Endothelial cell of umbilical vein (primary cell): Measurements from ENCODE around the gene DNAJC28. TPM values are rescaled to one million over a fixed set of nuclear protein-coding genes. Genes with fewer than 3 reads are reported as not detected.

Source experiments
- BruUV-seq: library from RNA; stranded (reverse); fragments of 400-500 nt; replicated peaks from 2 replicates; lab custom pipeline; 2021; lab: Mats Ljungman, UMichigan
- CTCF ChIA-PET: fragments of 300-600, 350-600 bp; sonication (Branson Sonifier 250); formaldehyde crosslinking; loops from one replicate; lab custom pipeline; 2021; ENCODE audit warnings: antibody characterized with exemption, inconsistent platforms; lab: Charles Lee
- POLR2A ChIA-PET: fragments of 300-600, 350-600 bp; sonication (Branson Sonifier 250); formaldehyde crosslinking; loops from one replicate; lab custom pipeline; 2021; ENCODE audit warnings: antibody characterized with exemption, inconsistent platforms; lab: Charles Lee
- DNase-seq: peaks from one replicate; pipeline ENCODE4 v3.0.0-alpha.2; 2011; ENCODE audit warnings: low read depth, low spot score
- FAIRE-seq: peaks from 2 replicates; lab custom pipeline; 2011; peaks lifted over from hg19 to GRCh38; lab: Jason Lieb, UNC
- H2AFZ ChIP-seq: 2 replicates; pipeline ENCODE4 v1.6.0; 2012; ENCODE audit warnings: low read depth, low read length, control low read depth, inconsistent platforms
- H3K27ac ChIP-seq: 2 replicates; pipeline ENCODE4 v1.5.1; 2011; ENCODE audit warnings: low read depth, mild to moderate bottlenecking, control low read depth, low read length, moderate library complexity; ENCODE audit not compliant: insufficient read depth
- H3K27me3 ChIP-seq, 2 experiments: 2 replicates each; pipeline versions ENCODE4 v1.6.0 to v1.6.1; 2011; ENCODE audit warnings: low read length in 2 of 2, mixed read lengths in 1 of 2; ENCODE audit not compliant: control insufficient read depth in 2 of 2, insufficient read depth in 2 of 2
- H3K36me3 ChIP-seq, 2 experiments: 2 replicates in 1 of 2; 3 replicates in 1 of 2; pipeline ENCODE4 v1.5.1; 2011; ENCODE audit warnings: low read length in 2 of 2, mild to moderate bottlenecking in 1 of 2, moderate library complexity in 1 of 2; ENCODE audit not compliant: control insufficient read depth in 2 of 2, insufficient read depth in 2 of 2; ENCODE audit errors: extremely low read depth in 1 of 2
- H3K4me1 ChIP-seq: 3 replicates; pipeline ENCODE4 v1.5.1; 2011; ENCODE audit warnings: mild to moderate bottlenecking, low read length; ENCODE audit not compliant: control insufficient read depth, insufficient read depth; ENCODE audit errors: extremely low read depth
- H3K4me2 ChIP-seq: 2 replicates; pipeline ENCODE4 v1.6.1; 2011; ENCODE audit warnings: low read length, control low read depth, mixed read lengths; ENCODE audit not compliant: insufficient read depth
- H3K4me3 ChIP-seq, 3 experiments: fragments of 200-600 bp in 1 of 3; sonication (generic), shearing (Covaris generic) in 1 of 3; replicated peaks in 1 of 3; 2 replicates each; pipeline ENCODE4 v1.5.1; 2011 to 2016; ENCODE audit warnings: control low read depth in 3 of 3, low read length in 3 of 3, mild to moderate bottlenecking in 2 of 3, inconsistent platforms in 1 of 3, low read depth in 1 of 3, moderate library complexity in 1 of 3; ENCODE audit not compliant: insufficient read depth in 1 of 3
- H3K79me2 ChIP-seq: 2 replicates; pipeline ENCODE4 v1.6.0; 2012; ENCODE audit warnings: low read length, inconsistent platforms; ENCODE audit not compliant: control insufficient read depth, insufficient read depth
- H3K9ac ChIP-seq: replicated peaks from 2 replicates; pipeline ENCODE3; 2011; ENCODE audit warnings: low read length, control low read depth; ENCODE audit not compliant: insufficient read depth; ENCODE audit errors: extremely low read depth
- H3K9me1 ChIP-seq: replicated peaks from 3 replicates; pipeline ENCODE4 v1.6.0; 2011; ENCODE audit warnings: mild to moderate bottlenecking, low read length; ENCODE audit not compliant: control insufficient read depth, insufficient read depth; ENCODE audit errors: extremely low read depth
- H3K9me3 ChIP-seq: replicated peaks from 2 replicates; pipeline ENCODE4 v1.5.1; 2012; ENCODE audit warnings: low read length, inconsistent platforms; ENCODE audit not compliant: control insufficient read depth, insufficient read depth
- H4K20me1 ChIP-seq: replicated peaks from 2 replicates; pipeline ENCODE3; 2011; ENCODE audit warnings: mild to moderate bottlenecking, low read length; ENCODE audit not compliant: control insufficient read depth, insufficient read depth; ENCODE audit errors: extremely low read depth
- CTCF ChIP-seq, 2 donors: IDR thresholded peaks; 1 replicate in 1 of 2; 2 replicates in 1 of 2; pipeline ENCODE4 v1.5.1; 2011; ENCODE audit warnings: low read length in 2 of 2, mild to moderate bottlenecking in 2 of 2, moderate library complexity in 2 of 2, control low read depth in 1 of 2, inconsistent platforms in 1 of 2, low read depth in 1 of 2; ENCODE audit not compliant: insufficient read depth in 1 of 2; ENCODE audit errors: extremely low read depth in 1 of 2
- EZH2 ChIP-seq: IDR thresholded peaks from 2 replicates; pipeline ENCODE4 v1.6.1; 2012; ENCODE audit warnings: borderline replicate concordance, low read depth, mild to moderate bottlenecking, moderate library complexity, low read length, inconsistent platforms; ENCODE audit not compliant: severe bottlenecking
- FOS ChIP-seq: IDR thresholded peaks from 2 replicates; pipeline ENCODE4 v1.6.1; 2011; ENCODE audit warnings: mild to moderate bottlenecking, low read length, moderate library complexity, borderline replicate concordance; ENCODE audit not compliant: insufficient read depth
- GATA2 ChIP-seq: IDR thresholded peaks from 2 replicates; pipeline ENCODE4 v1.7.0; 2011; ENCODE audit warnings: low read depth, mild to moderate bottlenecking, moderate library complexity, mixed read lengths, low read length; ENCODE audit not compliant: insufficient read length, insufficient read depth
- JUN ChIP-seq: IDR thresholded peaks from 2 replicates; pipeline ENCODE4 v1.6.1; 2011; ENCODE audit warnings: borderline replicate concordance, low read depth; ENCODE audit not compliant: insufficient read length, insufficient read depth
- MAX ChIP-seq: IDR thresholded peaks from 2 replicates; pipeline ENCODE4 v1.6.1; 2011; ENCODE audit not compliant: insufficient read depth, insufficient read length
- MYC ChIP-seq: IDR thresholded peaks from one replicate; pipeline ENCODE4 v1.6.1; 2011; ENCODE audit warnings: mild to moderate bottlenecking, low read depth, low read length
- POLR2A ChIP-seq: IDR thresholded peaks from 2 replicates; pipeline ENCODE4 v1.6.1; 2012; ENCODE audit warnings: low read depth, mild to moderate bottlenecking, control low read depth, low read length
- POLR2AphosphoS5 ChIP-seq: IDR thresholded peaks from 2 replicates; pipeline ENCODE4 v1.6.1; 2012; ENCODE audit warnings: low read depth, mild to moderate bottlenecking, control low read depth, low read length, moderate library complexity; ENCODE audit not compliant: insufficient read depth
- dilution Hi-C: fragments of 300-500 bp; cut with MboI; formaldehyde crosslinking; loops from one replicate; pipeline ENCODE4 v1.15.0; 2019; ENCODE audit warnings: low sequenced_read_pairs; ENCODE audit not compliant: extremely low pct_ligation_motif_present
- intact Hi-C: fragments of 100-400 bp; cut with micrococcal nuclease; formaldehyde crosslinking; loops from one replicate; pipeline ENCODE4 v1.10.0; 2022
- polyA plus RNA-seq, 4 experiments: library from polyadenylated mRNA; depleted of rRNA in 3 of 4; stranded (reverse) in 3 of 4; unstranded in 1 of 4; fragments of >200 nt; gene quantifications; 2 replicates each; pipeline versions ENCODE4 v1.2.1 to v1.2.3, GENCODE V29; 2011 to 2012; ENCODE audit warnings: missing spikeins in 1 of 4
- total RNA-seq: library from RNA; stranded (reverse); gene quantifications from 2 replicates; pipeline ENCODE4 v1.2.3, GENCODE V29; 2021

Gene DNAJC28
- total and polyA plus RNA-seq, 2 donors (not counting 3 experiments of a cell fraction or from before 2014, with no cell fraction given): 0.19 to 0.82 TPM

DNA sequence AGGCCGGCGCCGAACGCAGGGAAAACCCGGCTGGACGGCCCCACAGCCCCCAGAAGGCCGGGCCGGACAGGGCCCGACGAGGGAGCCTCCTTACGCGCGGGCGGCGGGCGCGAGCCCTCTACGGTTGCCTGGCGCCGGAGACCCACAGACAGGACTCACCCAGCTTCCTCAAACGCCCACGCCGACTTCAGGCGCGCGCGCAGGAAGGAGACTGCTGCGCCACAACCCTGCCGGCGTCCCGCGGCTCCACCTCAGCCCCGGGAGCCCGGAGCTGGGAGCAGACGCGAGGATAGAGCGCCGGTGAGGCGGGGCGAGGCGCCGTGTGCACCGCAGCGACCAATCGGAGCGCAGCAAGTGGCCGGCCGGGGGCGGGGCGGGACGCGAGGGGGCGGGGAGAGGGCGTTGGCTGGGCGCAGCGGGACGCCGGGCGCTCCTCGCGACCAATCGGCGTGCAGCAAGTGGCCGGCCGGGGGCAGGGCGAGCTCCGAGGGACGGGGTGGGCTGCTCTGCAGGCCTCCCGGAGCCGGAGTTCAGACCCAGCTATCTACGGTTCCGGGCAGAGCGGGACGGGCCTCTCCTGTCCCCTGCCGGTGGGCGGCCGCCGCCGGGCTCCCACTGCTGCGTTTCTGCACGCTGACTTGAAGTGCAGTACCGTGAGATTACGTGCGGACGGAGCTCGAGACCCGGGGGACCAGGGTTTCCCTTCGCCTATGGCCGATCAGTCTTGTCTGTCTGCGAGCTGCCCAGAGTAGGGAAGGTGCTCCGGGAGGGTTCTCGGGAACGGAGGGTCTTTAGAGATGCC, 11.6 kb downstream of the DNAJC28 start, which contains the start of gene TMEM50B:
Gene TMEM50B (minus strand): TSS at position 296 of the 802 bp plus-strand sequence. CDS start 11,089 bp downstream, outside the sequence.
- H3K9me3 ChIP-seq: no peaks in the 10 kb centered on the region
- ChIA-PET POLR2A (interaction anchor here (0.6 to 1.9 kb wide), 8 partner anchors 10 to 275 kb away, joined by 3 to 22 read pairs (median 3); partner anchors contain the start of genes DNAJC28, DONSON, GART and IL10RB), CTCF (interaction anchor here (0.6 to 2.3 kb wide), 19 partner anchors 10 to 283 kb away, joined by 3 to 24 read pairs (median 4); partner anchors contain the start of genes DNAJC28 and IFNAR1)
- H3K4me1 ChIP-seq: peaks cover 4% of the 10 kb centered on the region
- no peaks in the 10 kb centered on the region for H3K36me3 ChIP-seq
- no TSS peak for BruUV-seq
- H3K9me1 ChIP-seq: no peaks in the 10 kb centered on the region
- FAIRE-seq (peak; percentile 96), DNase-seq (peak; percentile 98)
- H3K4me2 ChIP-seq: peak within 1 kb of the TSS; percentile 90
- intact Hi-C loops (loop anchor here (1.0 to 2.0 kb wide), 2 partner anchors 11 to 63 kb away; partner anchors contain the start of genes DNAJC28, GART and SON), dilution Hi-C loops (no loop called here)
- H3K4me3 ChIP-seq: peak within 1 kb of the TSS; percentile 83 to 95 (median 91)
- peaks cover 6% of the 10 kb centered on the region for H3K79me2 ChIP-seq
- peak within 1 kb of the TSS; percentile 72 for H3K27ac ChIP-seq
- TF ChIP-seq EZH2 (no peak), GATA2 (no peak), FOS (no peak), JUN (no peak), MYC (no peak), POLR2A (peak; percentile 94), MAX (no peak), POLR2AphosphoS5 (peak; percentile 94), CTCF (IDR thresholded peaks at IDR 0.05; ENCODE audit: extremely low read depth in 1 of 2, insufficient read depth in 1 of 2, low read depth in 1 of 2, low read length in 2 of 2) (peak; percentile 27 to 59)
- H2AFZ ChIP-seq: peak within 1 kb of the TSS; percentile 95
- H4K20me1 ChIP-seq: no peaks in the 10 kb centered on the region
- H3K27me3 ChIP-seq: peaks cover 3% of the 10 kb centered on the region in 2 experiments
- H3K9ac ChIP-seq: peak within 1 kb of the TSS; percentile 95
